HT1080 (cell line): Measurements from ENCODE around the gene GPX4. TPM values are rescaled to one million over a fixed set of nuclear protein-coding genes. Genes with fewer than 3 reads are reported as not detected.

ENCODE experiments used
- DNase-seq: peaks from one replicate; pipeline ENCODE4 v3.0.0-alpha.2; 2015; ENCODE audit warnings: low read depth
- total RNA-seq: library from RNA; depleted of rRNA; stranded (reverse); fragments of >200 nt; shearing (Covaris generic); gene quantifications from 2 replicates; pipeline ENCODE4 v1.2.3, GENCODE V29; 2014; rRNA removed

GPX4 gene
- total RNA-seq, 1 experiment from 2014 or later = 221 TPM

- DNase-seq = no peak
These were observed 44.2 kb downstream of the GPX4 start for GRCh38 chr19:1147934-1148549.

GRCh38 chr19:1149259-1150045 lies 45.7 kb downstream of the GPX4 start:
- no peak for DNase-seq

GRCh38 chr19:1150333-1151036 lies 46.7 kb downstream of the GPX4 start:
- DNase-seq = no peak

- DNase-seq = no peak
These were observed 47.4 kb downstream of the GPX4 start for GRCh38 chr19:1151037-1151724.

GRCh38 chr19:1151917-1152587 lies 48.3 kb downstream of the GPX4 start:
- DNase-seq = no peak

- DNase-seq = no peak
These were observed 50.3 kb downstream of the GPX4 start for GRCh38 chr19:1153891-1154730.

- DNase-seq = no peak
These were observed 51.0 kb downstream of the GPX4 start for GRCh38 chr19:1154731-1155351.

- no peak for DNase-seq
These were observed 51.8 kb downstream of the GPX4 start for GRCh38 chr19:1155352-1156304.

Other genes with a start within 250 kb of the GPX4 start
- gene CFD, start 244.3 kb upstream of the GPX4 start, total RNA-seq = not detected in 2 replicates
- gene MED16, start 210.8 kb upstream of the GPX4 start, total RNA-seq = 18.1 and 20.8 TPM in 2 replicates
- gene RNU6-9, start 210.5 kb upstream of the GPX4 start, total RNA-seq = not detected in 2 replicates
- gene R3HDM4, start 190.8 kb upstream of the GPX4 start, total RNA-seq = 32.2 and 42.2 TPM in 2 replicates
- not detected in 2 replicates for gene KISS1R, start 186.7 kb upstream of the GPX4 start, total RNA-seq
- gene ARID3A, start 178.0 kb upstream of the GPX4 start, total RNA-seq = 4.3 and 8.0 TPM in 2 replicates
- 197 and 221 TPM in 2 replicates for gene WDR18, start 119.6 kb upstream of the GPX4 start, total RNA-seq
- gene GRIN3B, start 103.6 kb upstream of the GPX4 start, total RNA-seq = 0.03 TPM in 1 of 2 replicates, not detected in the other
- 127 and 130 TPM in 2 replicates for gene TMEM259, start 82.9 kb upstream of the GPX4 start, total RNA-seq
- not detected in 2 replicates for gene RNU6-2, start 82.5 kb upstream of the GPX4 start, total RNA-seq
- gene CNN2, start 77.4 kb upstream of the GPX4 start, total RNA-seq = 122 and 196 TPM in 2 replicates
- 2.0 and 3.0 TPM in 2 replicates for gene ABCA7, start 63.9 kb upstream of the GPX4 start, total RNA-seq
- gene ARHGAP45, start 36.8 kb upstream of the GPX4 start, total RNA-seq = 1.4 TPM in 2 replicates
- 231 and 271 TPM in 2 replicates for gene POLR2E, start 8.6 kb upstream of the GPX4 start, total RNA-seq
- gene SBNO2, start 70.3 kb downstream of the GPX4 start, total RNA-seq = 28.2 and 31.7 TPM in 2 replicates
- 77.2 and 77.7 TPM in 2 replicates for gene STK11, start 101.8 kb downstream of the GPX4 start, total RNA-seq
- 3.1 and 3.2 TPM in 2 replicates for gene CBARP, start 134.0 kb downstream of the GPX4 start, total RNA-seq
- gene ATP5F1D, start 137.8 kb downstream of the GPX4 start, total RNA-seq = 55.4 and 127 TPM in 2 replicates
- 10.1 and 11.2 TPM in 2 replicates for gene MIDN, start 144.6 kb downstream of the GPX4 start, total RNA-seq
- gene CIRBP, start 165.3 kb downstream of the GPX4 start, total RNA-seq = 170 and 219 TPM in 2 replicates
- gene FAM174C, start 171.5 kb downstream of the GPX4 start, total RNA-seq = 53.1 and 58.1 TPM in 2 replicates
- 0.45 TPM in 1 of 2 replicates, not detected in the other for gene EFNA2, start 181.9 kb downstream of the GPX4 start, total RNA-seq